Measurements from ENCODE around the gene NYNRIN.
A peak's percentile ranks its signal among the peaks of the same experiment; 100 is the strongest.

NYNRIN gene

DNA sequence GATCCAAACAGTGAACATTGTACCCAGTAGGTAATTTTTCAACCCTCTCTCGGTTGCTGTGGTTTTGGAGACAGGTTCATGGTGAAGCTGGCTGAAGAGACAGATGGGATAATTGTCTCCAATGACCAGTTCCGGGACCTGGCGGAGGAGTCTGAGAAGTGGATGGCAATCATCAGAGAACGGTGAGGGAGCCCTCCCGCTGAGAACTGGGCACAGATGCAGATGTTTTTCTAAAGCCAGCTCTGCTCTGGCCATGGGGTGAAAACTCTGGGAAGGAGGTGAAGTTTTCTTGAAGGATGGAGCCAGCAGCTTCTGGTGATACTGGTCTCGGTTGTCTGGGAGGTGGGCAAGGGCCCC is 37.2 kb downstream of the NYNRIN start:
- FAIRE-seq (no peak), DNase-seq (ENCODE audit: insufficient read length, low spot score) (no peak)
- TF ChIP-seq POU2F2 (IDR thresholded peaks at IDR 0.05; ENCODE audit: low read depth, low read length) (no peak), POLR2A (IDR thresholded peaks at IDR 0.05; ENCODE audit: low read depth, low read length) (no peak), PAX5 (IDR thresholded peaks at IDR 0.05; ENCODE audit: insufficient read depth, low read length, severe bottlenecking) (no peak), SPI1 (IDR thresholded peaks at IDR 0.05; ENCODE audit: low read depth, low read length) (no peak), POLR2AphosphoS5 (IDR thresholded peaks at IDR 0.05; ENCODE audit: low read depth, low read length) (no peak), TAF1 (IDR thresholded peaks at IDR 0.05; ENCODE audit: low read depth, low read length) (no peak)

GRCh38 chr14:24436355-24437019 is 37.7 kb downstream of the NYNRIN start:
- no peak for TF ChIP-seq POLR2AphosphoS5 (IDR thresholded peaks at IDR 0.05; ENCODE audit: low read depth, low read length)
- TF ChIP-seq POLR2A (IDR thresholded peaks at IDR 0.05; ENCODE audit: low read depth, low read length) = no peak
- no peak for TF ChIP-seq TAF1 (IDR thresholded peaks at IDR 0.05; ENCODE audit: low read depth, low read length)
- FAIRE-seq (peak; percentile 41), DNase-seq (ENCODE audit: insufficient read length, low spot score) (no peak)

GRCh38 chr14:24437020-24437735 is 38.4 kb downstream of the NYNRIN start:
- DNase-seq (ENCODE audit: insufficient read length, low spot score) (no peak), FAIRE-seq (no peak)
- no peak for TF ChIP-seq PAX5 (IDR thresholded peaks at IDR 0.05; ENCODE audit: insufficient read depth, low read length, severe bottlenecking)
- TF ChIP-seq TAF1 (IDR thresholded peaks at IDR 0.05; ENCODE audit: low read depth, low read length) = no peak
- TF ChIP-seq POLR2A (IDR thresholded peaks at IDR 0.05; ENCODE audit: low read depth, low read length) = no peak
- no peak for TF ChIP-seq SPI1 (IDR thresholded peaks at IDR 0.05; ENCODE audit: low read depth, low read length)
- TF ChIP-seq POU2F2 (IDR thresholded peaks at IDR 0.05; ENCODE audit: low read depth, low read length) = no peak
- no peak for TF ChIP-seq POLR2AphosphoS5 (IDR thresholded peaks at IDR 0.05; ENCODE audit: low read depth, low read length)

- FAIRE-seq = no peak
- DNase-seq (ENCODE audit: insufficient read length, low spot score) = no peak
- TF ChIP-seq POLR2AphosphoS5 (IDR thresholded peaks at IDR 0.05; ENCODE audit: low read depth, low read length) (peak; percentile 70; the same call in 1 of the 2 replicates), POLR2A (IDR thresholded peaks at IDR 0.05; ENCODE audit: low read depth, low read length) (peak; percentile 53), PAX5 (IDR thresholded peaks at IDR 0.05; ENCODE audit: insufficient read depth, low read length, severe bottlenecking) (no peak), TAF1 (IDR thresholded peaks at IDR 0.05; ENCODE audit: low read depth, low read length) (no peak), SPI1 (IDR thresholded peaks at IDR 0.05; ENCODE audit: low read depth, low read length) (no peak)
Observed at GRCh38 chr14:24437736-24438067, 38.9 kb downstream of the NYNRIN start.

DNA sequence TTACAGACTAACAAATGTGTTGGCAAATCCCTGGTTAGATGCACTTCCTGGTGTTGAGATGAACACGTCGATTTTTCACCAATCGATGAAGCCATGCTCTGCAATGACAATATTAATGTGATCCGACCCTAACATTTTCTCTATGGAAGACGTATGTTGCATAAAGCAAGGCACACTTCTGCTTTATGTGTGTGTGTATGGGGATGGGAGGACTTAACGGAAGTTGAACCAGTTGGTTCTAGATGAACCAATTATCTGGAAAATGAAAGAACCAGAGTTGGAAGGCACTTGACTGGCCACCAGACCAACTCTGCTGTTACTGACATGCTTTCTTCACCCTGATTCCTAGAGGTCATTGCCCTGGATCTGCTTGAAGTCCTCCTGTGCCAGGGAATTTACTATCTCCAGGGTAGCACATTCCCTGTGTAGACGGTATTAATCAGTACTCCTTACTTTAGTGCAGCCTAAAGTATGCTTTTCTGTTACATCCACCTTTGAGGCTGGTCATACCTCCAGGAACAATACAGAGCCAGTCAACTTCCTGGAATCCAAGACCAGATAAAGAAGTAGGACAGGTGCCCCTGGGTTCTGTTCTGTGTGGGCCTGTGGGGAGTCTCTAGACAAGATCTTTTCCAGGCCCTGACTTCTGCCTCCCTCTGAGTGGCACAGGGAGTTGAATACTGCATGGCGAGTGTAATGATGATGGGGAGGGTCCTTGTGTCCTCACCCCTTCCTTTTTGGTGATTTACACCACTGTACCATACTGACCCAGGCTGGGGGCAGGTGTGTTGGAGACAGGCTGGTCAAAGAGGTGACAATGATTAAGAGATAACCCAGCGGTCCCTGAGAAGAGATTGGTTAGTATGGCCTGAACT is 39.7 kb downstream of the NYNRIN start:
- TF ChIP-seq POLR2AphosphoS5 (IDR thresholded peaks at IDR 0.05; ENCODE audit: low read depth, low read length) (no peak), TAF1 (IDR thresholded peaks at IDR 0.05; ENCODE audit: low read depth, low read length) (no peak), SPI1 (IDR thresholded peaks at IDR 0.05; ENCODE audit: low read depth, low read length) (no peak), POLR2A (IDR thresholded peaks at IDR 0.05; ENCODE audit: low read depth, low read length) (peak; percentile 49; the same call in 1 of the 2 replicates), POU2F2 (IDR thresholded peaks at IDR 0.05; ENCODE audit: low read depth, low read length) (no peak), PAX5 (IDR thresholded peaks at IDR 0.05; ENCODE audit: insufficient read depth, low read length, severe bottlenecking) (no peak)
- FAIRE-seq (no peak), DNase-seq (ENCODE audit: insufficient read length, low spot score) (no peak)

GRCh38 chr14:24439257-24439656 is 40.5 kb downstream of the NYNRIN start:
- FAIRE-seq (no peak), DNase-seq (ENCODE audit: insufficient read length, low spot score) (no peak)
- TF ChIP-seq POLR2A (IDR thresholded peaks at IDR 0.05; ENCODE audit: low read depth, low read length) (no peak), PAX5 (IDR thresholded peaks at IDR 0.05; ENCODE audit: insufficient read depth, low read length, severe bottlenecking) (no peak)

GRCh38 chr14:24439830-24440605 is 41.2 kb downstream of the NYNRIN start:
- FAIRE-seq (no peak), DNase-seq (ENCODE audit: insufficient read length, low spot score) (no peak)
- peak; percentile 29; the same call in 1 of the 2 replicates for TF ChIP-seq POLR2AphosphoS5 (IDR thresholded peaks at IDR 0.05; ENCODE audit: low read depth, low read length)
- no peak for TF ChIP-seq TAF1 (IDR thresholded peaks at IDR 0.05; ENCODE audit: low read depth, low read length)
- peak; percentile 60; the same call in 1 of the 2 replicates for TF ChIP-seq POLR2A (IDR thresholded peaks at IDR 0.05; ENCODE audit: low read depth, low read length)

GRCh38 chr14:24440606-24441399 is 42.0 kb downstream of the NYNRIN start:
- TF ChIP-seq TAF1 (IDR thresholded peaks at IDR 0.05; ENCODE audit: low read depth, low read length) = no peak
- TF ChIP-seq SPI1 (IDR thresholded peaks at IDR 0.05; ENCODE audit: low read depth, low read length) = no peak
- no peak for TF ChIP-seq PAX5 (IDR thresholded peaks at IDR 0.05; ENCODE audit: insufficient read depth, low read length, severe bottlenecking)
- peak; percentile 49; the same call in 1 of the 2 replicates for TF ChIP-seq POLR2A (IDR thresholded peaks at IDR 0.05; ENCODE audit: low read depth, low read length)
- peak; percentile 9; the same call in 1 of the 2 replicates for TF ChIP-seq POLR2AphosphoS5 (IDR thresholded peaks at IDR 0.05; ENCODE audit: low read depth, low read length)
- no peak for TF ChIP-seq POU2F2 (IDR thresholded peaks at IDR 0.05; ENCODE audit: low read depth, low read length)
- DNase-seq (ENCODE audit: insufficient read length, low spot score) = no peak
- no peak for FAIRE-seq

All from GM12891 (cell line).